HepG2 (cell line): ENCODE data around the gene BPIFB2. TPM values are rescaled to one million over a fixed set of nuclear protein-coding genes. Genes with fewer than 3 reads are reported as not detected.

Source experiments
- CBX5 ChIP-seq: sonication (generic); formaldehyde crosslinking; IDR thresholded peaks from 2 replicates; pipeline ENCODE4 v1.4.0; 2020; ENCODE audit warnings: missing genetic modification reagents, borderline replicate concordance
- FOXK1 ChIP-seq: sonication (generic); formaldehyde crosslinking; IDR thresholded peaks from 2 replicates; pipeline ENCODE4 v1.4.0; 2020; ENCODE audit warnings: low read depth, missing genetic modification reagents, borderline replicate concordance
- KDM6A ChIP-seq: IDR thresholded peaks from 2 replicates; pipeline ENCODE4 v1.6.1; 2016; ENCODE audit warnings: low read depth
- NFKBIZ ChIP-seq: IDR thresholded peaks from 2 replicates; pipeline ENCODE4 v1.6.1; 2018; ENCODE audit warnings: missing genetic modification reagents, missing compliant biosample characterization
- REL ChIP-seq: sonication (generic); formaldehyde crosslinking; conservative IDR thresholded peaks from 2 replicates; pipeline ENCODE4 v1.8.0; 2022; ENCODE audit warnings: mild to moderate bottlenecking, missing genetic modification reagents, moderate library complexity
- SRY ChIP-seq: sonication (generic); formaldehyde crosslinking; IDR thresholded peaks from 2 replicates; pipeline ENCODE4 v1.8.0; 2022; ENCODE audit warnings: mild to moderate bottlenecking, missing genetic modification reagents
- ZBTB1 ChIP-seq: sonication (generic); formaldehyde crosslinking; IDR thresholded peaks from 2 replicates; pipeline ENCODE4 v1.4.0; 2020; ENCODE audit warnings: missing genetic modification reagents, borderline replicate concordance
- ZSCAN12 ChIP-seq: sonication (generic); formaldehyde crosslinking; IDR thresholded peaks from 2 replicates; pipeline ENCODE4 v1.9.0; 2021; ENCODE audit warnings: mild to moderate bottlenecking, missing genetic modification reagents
- polyA plus RNA-seq, 8 experiments: library from polyadenylated mRNA; depleted of rRNA in 3 of 8; stranded (reverse) in 7 of 8; unstranded in 1 of 8; fragments of >200 nt; fragmentation: Illumina TruSeq in 4 of 8; extraction: Trizol in 4 of 8; gene quantifications; 2 replicates each; pipeline versions ENCODE4 v1.2.1 to v1.2.3, GENCODE V29; 2011 to 2016; ENCODE audit warnings: low read depth in 4 of 8, missing spikeins in 1 of 8, mixed read lengths in 1 of 8; ENCODE audit not compliant: insufficient read depth in 1 of 8
- total RNA-seq, 5 experiments: library from RNA; depleted of rRNA; stranded (reverse); fragments of >200 nt; fragmentation: Illumina TruSeq; extraction: Trizol; gene quantifications; 2 replicates each; pipeline ENCODE4 v1.2.3, GENCODE V29; 2016; ENCODE audit warnings: low read depth in 1 of 5
- TF ChIP-seq, protein P1 (sequence below): sonication (generic); formaldehyde crosslinking; IDR thresholded peaks from 2 replicates; pipeline ENCODE4 v1.4.0; 2020; ENCODE audit warnings: missing genetic modification reagents, borderline replicate concordance
- TF ChIP-seq, protein P2 (sequence below): sonication (generic); formaldehyde crosslinking; IDR thresholded peaks from 2 replicates; pipeline ENCODE4 v1.4.0; 2020; ENCODE audit warnings: missing genetic modification reagents, low read depth, mild to moderate bottlenecking, borderline replicate concordance
- TF ChIP-seq, protein P3 (sequence below), 2 experiments: sonication (generic) in 1 of 2; formaldehyde crosslinking in 1 of 2; IDR thresholded peaks; 2 replicates each; pipeline versions ENCODE4 v1.5.1 to v1.6.1; 2011 to 2020; ENCODE audit warnings: borderline replicate concordance in 1 of 2, low read depth in 1 of 2, low read length in 1 of 2, mild to moderate bottlenecking in 1 of 2, missing genetic modification reagents in 1 of 2, moderate library complexity in 1 of 2
- TF ChIP-seq, protein P4 (sequence below): sonication (generic); formaldehyde crosslinking; IDR thresholded peaks from 2 replicates; pipeline ENCODE4 v1.9.0; 2021; ENCODE audit warnings: missing genetic modification reagents, borderline replicate concordance
- TF ChIP-seq, protein P5 (sequence below): sonication (generic); formaldehyde crosslinking; IDR thresholded peaks from 2 replicates; pipeline ENCODE4 v1.5.0; 2020; ENCODE audit warnings: mild to moderate bottlenecking, missing genetic modification reagents
- TF ChIP-seq, protein P6 (sequence below): sonication (generic); formaldehyde crosslinking; IDR thresholded peaks from 2 replicates; pipeline ENCODE4 v1.4.0; 2020; ENCODE audit warnings: missing genetic modification reagents
- TF ChIP-seq, protein P7 (sequence below): IDR thresholded peaks from 2 replicates; pipeline ENCODE4 v1.6.1; 2016; ENCODE audit warnings: control low read depth

The BPIFB2 gene
- total and polyA plus RNA-seq, 2 of the 13 experiments (the other 11 are each of a cell fraction or from before 2014, with no cell fraction given) = 54.5 to 902 TPM

DNA sequence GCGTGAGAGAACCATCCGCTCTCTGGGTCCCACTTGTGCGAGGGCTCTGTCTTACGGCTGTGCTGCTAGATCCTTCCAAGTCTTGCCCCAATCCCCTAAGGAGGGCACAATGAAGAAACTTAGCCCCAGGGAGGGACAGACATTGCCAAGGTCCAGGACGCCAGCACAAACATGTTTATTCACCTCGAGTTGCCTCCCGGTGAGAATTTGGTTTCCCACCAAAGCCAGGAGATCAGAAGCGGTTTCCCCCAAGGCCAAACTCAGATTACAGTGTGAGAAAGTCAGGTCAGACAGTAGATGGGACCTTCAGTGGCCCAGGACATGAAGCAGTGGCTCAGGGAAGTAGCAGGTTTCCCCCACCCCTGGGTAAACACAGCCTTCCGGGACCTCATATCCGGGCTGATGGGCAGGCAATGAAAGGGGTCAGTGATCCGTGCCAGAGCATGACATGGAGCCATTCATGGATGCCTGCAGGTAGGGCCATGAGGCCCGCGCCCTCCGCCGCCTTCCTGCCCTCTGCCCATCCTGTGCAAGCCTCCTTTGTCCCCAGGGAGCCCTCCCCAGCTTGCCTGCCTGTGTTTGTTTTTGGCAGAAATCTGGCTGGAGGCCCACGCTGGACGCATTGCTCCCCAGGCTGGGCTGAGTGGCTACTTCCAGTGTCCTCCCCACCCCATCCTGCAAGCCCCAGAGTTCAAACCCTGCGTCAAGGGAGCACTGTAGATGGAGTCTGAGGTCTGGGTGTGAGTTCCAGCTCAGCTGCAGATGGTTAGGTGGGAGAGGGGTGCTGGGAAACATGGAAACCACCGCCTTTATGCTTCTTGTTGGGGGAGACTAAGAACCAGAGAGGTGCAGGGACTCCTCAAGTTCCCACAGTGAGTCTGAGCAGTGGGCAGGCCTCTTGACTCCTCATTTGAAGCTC is 2.0 kb downstream of the BPIFB2 start (continued):
- TF ChIP-seq, protein P1, sequence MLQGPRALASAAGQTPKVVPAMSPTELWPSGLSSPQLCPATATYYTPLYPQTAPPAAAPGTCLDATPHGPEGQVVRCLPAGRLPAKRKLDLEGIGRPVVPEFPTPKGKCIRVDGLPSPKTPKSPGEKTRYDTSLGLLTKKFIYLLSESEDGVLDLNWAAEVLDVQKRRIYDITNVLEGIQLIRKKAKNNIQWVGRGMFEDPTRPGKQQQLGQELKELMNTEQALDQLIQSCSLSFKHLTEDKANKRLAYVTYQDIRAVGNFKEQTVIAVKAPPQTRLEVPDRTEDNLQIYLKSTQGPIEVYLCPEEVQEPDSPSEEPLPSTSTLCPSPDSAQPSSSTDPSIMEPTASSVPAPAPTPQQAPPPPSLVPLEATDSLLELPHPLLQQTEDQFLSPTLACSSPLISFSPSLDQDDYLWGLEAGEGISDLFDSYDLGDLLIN = no peak
- TF ChIP-seq ZBTB1 (CRISPR knock-in tag) = 0 out of 2 replicates have a peak, but pooled peaks have one; percentile 12
- peak; percentile 93 for TF ChIP-seq NFKBIZ
- TF ChIP-seq REL (CRISPR knock-in tag) = peak; percentile 69; the same call in 1 of the 2 replicates
- no peak for TF ChIP-seq ZSCAN12 (CRISPR knock-in tag)
- TF ChIP-seq, protein P2, sequence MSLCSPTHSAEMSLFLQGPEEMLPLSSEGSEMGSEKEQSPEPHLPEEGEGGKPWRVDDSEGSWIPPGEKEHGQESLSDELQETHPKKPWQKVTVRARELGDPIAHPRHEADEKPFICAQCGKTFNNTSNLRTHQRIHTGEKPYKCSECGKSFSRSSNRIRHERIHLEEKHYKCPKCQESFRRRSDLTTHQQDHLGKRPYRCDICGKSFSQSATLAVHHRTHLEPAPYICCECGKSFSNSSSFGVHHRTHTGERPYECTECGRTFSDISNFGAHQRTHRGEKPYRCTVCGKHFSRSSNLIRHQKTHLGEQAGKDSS (CRISPR knock-in tag) = peak; percentile 100
- TF ChIP-seq KDM6A (CRISPR knock-in tag) = peak; percentile 65
- TF ChIP-seq CBX5 (CRISPR knock-in tag) = peak; percentile 97
- TF ChIP-seq FOXK1 (CRISPR knock-in tag) = peak; percentile 64; the same call in 1 of the 2 replicates
- TF ChIP-seq, protein P3, sequence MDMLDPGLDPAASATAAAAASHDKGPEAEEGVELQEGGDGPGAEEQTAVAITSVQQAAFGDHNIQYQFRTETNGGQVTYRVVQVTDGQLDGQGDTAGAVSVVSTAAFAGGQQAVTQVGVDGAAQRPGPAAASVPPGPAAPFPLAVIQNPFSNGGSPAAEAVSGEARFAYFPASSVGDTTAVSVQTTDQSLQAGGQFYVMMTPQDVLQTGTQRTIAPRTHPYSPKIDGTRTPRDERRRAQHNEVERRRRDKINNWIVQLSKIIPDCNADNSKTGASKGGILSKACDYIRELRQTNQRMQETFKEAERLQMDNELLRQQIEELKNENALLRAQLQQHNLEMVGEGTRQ (IDR thresholded peaks at IDR 0.05; ENCODE audit: low read depth, low read length) = no peak
- TF ChIP-seq, protein P3 (CRISPR knock-in tag; IDR thresholded peaks at IDR 0.05; ENCODE audit: borderline replicate concordance) = no peak; the same call in 1 of the 2 replicates
- TF ChIP-seq, protein P4, sequence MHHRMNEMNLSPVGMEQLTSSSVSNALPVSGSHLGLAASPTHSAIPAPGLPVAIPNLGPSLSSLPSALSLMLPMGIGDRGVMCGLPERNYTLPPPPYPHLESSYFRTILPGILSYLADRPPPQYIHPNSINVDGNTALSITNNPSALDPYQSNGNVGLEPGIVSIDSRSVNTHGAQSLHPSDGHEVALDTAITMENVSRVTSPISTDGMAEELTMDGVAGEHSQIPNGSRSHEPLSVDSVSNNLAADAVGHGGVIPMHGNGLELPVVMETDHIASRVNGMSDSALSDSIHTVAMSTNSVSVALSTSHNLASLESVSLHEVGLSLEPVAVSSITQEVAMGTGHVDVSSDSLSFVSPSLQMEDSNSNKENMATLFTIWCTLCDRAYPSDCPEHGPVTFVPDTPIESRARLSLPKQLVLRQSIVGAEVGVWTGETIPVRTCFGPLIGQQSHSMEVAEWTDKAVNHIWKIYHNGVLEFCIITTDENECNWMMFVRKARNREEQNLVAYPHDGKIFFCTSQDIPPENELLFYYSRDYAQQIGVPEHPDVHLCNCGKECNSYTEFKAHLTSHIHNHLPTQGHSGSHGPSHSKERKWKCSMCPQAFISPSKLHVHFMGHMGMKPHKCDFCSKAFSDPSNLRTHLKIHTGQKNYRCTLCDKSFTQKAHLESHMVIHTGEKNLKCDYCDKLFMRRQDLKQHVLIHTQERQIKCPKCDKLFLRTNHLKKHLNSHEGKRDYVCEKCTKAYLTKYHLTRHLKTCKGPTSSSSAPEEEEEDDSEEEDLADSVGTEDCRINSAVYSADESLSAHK (CRISPR knock-in tag) = peak; percentile 11; the same call in 1 of the 2 replicates
- peak; percentile 33; the same call in 1 of the 2 replicates for TF ChIP-seq SRY (CRISPR knock-in tag)
- TF ChIP-seq, protein P5, sequence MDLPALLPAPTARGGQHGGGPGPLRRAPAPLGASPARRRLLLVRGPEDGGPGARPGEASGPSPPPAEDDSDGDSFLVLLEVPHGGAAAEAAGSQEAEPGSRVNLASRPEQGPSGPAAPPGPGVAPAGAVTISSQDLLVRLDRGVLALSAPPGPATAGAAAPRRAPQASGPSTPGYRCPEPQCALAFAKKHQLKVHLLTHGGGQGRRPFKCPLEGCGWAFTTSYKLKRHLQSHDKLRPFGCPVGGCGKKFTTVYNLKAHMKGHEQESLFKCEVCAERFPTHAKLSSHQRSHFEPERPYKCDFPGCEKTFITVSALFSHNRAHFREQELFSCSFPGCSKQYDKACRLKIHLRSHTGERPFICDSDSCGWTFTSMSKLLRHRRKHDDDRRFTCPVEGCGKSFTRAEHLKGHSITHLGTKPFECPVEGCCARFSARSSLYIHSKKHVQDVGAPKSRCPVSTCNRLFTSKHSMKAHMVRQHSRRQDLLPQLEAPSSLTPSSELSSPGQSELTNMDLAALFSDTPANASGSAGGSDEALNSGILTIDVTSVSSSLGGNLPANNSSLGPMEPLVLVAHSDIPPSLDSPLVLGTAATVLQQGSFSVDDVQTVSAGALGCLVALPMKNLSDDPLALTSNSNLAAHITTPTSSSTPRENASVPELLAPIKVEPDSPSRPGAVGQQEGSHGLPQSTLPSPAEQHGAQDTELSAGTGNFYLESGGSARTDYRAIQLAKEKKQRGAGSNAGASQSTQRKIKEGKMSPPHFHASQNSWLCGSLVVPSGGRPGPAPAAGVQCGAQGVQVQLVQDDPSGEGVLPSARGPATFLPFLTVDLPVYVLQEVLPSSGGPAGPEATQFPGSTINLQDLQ (CRISPR knock-in tag) = peak; percentile 92
- TF ChIP-seq, protein P6, sequence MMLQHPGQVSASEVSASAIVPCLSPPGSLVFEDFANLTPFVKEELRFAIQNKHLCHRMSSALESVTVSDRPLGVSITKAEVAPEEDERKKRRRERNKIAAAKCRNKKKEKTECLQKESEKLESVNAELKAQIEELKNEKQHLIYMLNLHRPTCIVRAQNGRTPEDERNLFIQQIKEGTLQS = peak; percentile 48; the same call in 1 of the 2 replicates
- TF ChIP-seq, protein P7, sequence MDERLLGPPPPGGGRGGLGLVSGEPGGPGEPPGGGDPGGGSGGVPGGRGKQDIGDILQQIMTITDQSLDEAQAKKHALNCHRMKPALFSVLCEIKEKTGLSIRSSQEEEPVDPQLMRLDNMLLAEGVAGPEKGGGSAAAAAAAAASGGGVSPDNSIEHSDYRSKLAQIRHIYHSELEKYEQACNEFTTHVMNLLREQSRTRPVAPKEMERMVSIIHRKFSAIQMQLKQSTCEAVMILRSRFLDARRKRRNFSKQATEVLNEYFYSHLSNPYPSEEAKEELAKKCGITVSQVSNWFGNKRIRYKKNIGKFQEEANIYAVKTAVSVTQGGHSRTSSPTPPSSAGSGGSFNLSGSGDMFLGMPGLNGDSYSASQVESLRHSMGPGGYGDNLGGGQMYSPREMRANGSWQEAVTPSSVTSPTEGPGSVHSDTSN (CRISPR knock-in tag) = peak; percentile 37
